ENCODE results near the gene CMTM8.

The CMTM8 gene

GRCh38 chr3:32322311-32322710, 83.8 kb downstream of the CMTM8 start:
- H3K9me3 ChIP-seq (ENCODE audit: low read length), result no peaks in the 10 kb centered on the region
- no peaks in the 10 kb centered on the region for H3K36me3 ChIP-seq (ENCODE audit: insufficient read depth, low read length)
- H3K27me3 ChIP-seq (ENCODE audit: insufficient read depth, low read length), result no peaks in the 10 kb centered on the region
- H3K4me1 ChIP-seq (ENCODE audit: insufficient read depth, low read length), result peaks cover 53% of the 10 kb centered on the region
- H3K4me3 ChIP-seq (ENCODE audit: low read length), result no peak overlapping the region
- no peak overlapping the region for H2AFZ ChIP-seq (ENCODE audit: low read depth, low read length)

- H3K4me3 ChIP-seq (ENCODE audit: low read length), result no peak overlapping the region
- no peak overlapping the region for H2AFZ ChIP-seq (ENCODE audit: low read depth, low read length)
- H3K9me3 ChIP-seq (ENCODE audit: low read length), result no peaks in the 10 kb centered on the region
- H3K4me1 ChIP-seq (ENCODE audit: insufficient read depth, low read length), result peaks cover 48% of the 10 kb centered on the region
- H3K36me3 ChIP-seq (ENCODE audit: insufficient read depth, low read length), result no peaks in the 10 kb centered on the region
- H3K27me3 ChIP-seq (ENCODE audit: insufficient read depth, low read length), result no peaks in the 10 kb centered on the region
These were observed 85.1 kb downstream of the CMTM8 start for GRCh38 chr3:32323604-32324003.

- no peaks in the 10 kb centered on the region for H3K27me3 ChIP-seq (ENCODE audit: insufficient read depth, low read length)
- H3K36me3 ChIP-seq (ENCODE audit: insufficient read depth, low read length), result no peaks in the 10 kb centered on the region
- no peak overlapping the region for H3K4me3 ChIP-seq (ENCODE audit: low read length)
- peaks cover 48% of the 10 kb centered on the region for H3K4me1 ChIP-seq (ENCODE audit: insufficient read depth, low read length)
- H3K9me3 ChIP-seq (ENCODE audit: low read length), result no peaks in the 10 kb centered on the region
- no peak overlapping the region for H2AFZ ChIP-seq (ENCODE audit: low read depth, low read length)
These were observed 86.7 kb downstream of the CMTM8 start for GRCh38 chr3:32325201-32325600.

GRCh38 chr3:32325927-32326326, 87.4 kb downstream of the CMTM8 start:
- Histone ChIP-seq H3K9me3 (ENCODE audit: low read length) (no peaks in the 10 kb centered on the region), H3K27me3 (ENCODE audit: insufficient read depth, low read length) (no peaks in the 10 kb centered on the region), H3K36me3 (ENCODE audit: insufficient read depth, low read length) (no peaks in the 10 kb centered on the region), H3K4me3 (ENCODE audit: low read length) (no peak overlapping the region), H3K4me1 (ENCODE audit: insufficient read depth, low read length) (peaks cover 42% of the 10 kb centered on the region), H2AFZ (ENCODE audit: low read depth, low read length) (no peak overlapping the region)

GRCh38 chr3:32326795-32327194, 88.3 kb downstream of the CMTM8 start:
- Histone ChIP-seq H3K4me3 (ENCODE audit: low read length) (no peak overlapping the region), H2AFZ (ENCODE audit: low read depth, low read length) (no peak overlapping the region), H3K27me3 (ENCODE audit: insufficient read depth, low read length) (no peaks in the 10 kb centered on the region), H3K36me3 (ENCODE audit: insufficient read depth, low read length) (no peaks in the 10 kb centered on the region), H3K9me3 (ENCODE audit: low read length) (no peaks in the 10 kb centered on the region), H3K4me1 (ENCODE audit: insufficient read depth, low read length) (peaks cover 33% of the 10 kb centered on the region)

GRCh38 chr3:32334675-32335074, 96.2 kb downstream of the CMTM8 start:
- Histone ChIP-seq H2AFZ (ENCODE audit: low read depth, low read length) (no peak overlapping the region), H3K9me3 (ENCODE audit: low read length) (no peaks in the 10 kb centered on the region), H3K36me3 (ENCODE audit: insufficient read depth, low read length) (no peaks in the 10 kb centered on the region), H3K27me3 (ENCODE audit: insufficient read depth, low read length) (no peaks in the 10 kb centered on the region), H3K4me1 (ENCODE audit: insufficient read depth, low read length) (no peaks in the 10 kb centered on the region), H3K4me3 (ENCODE audit: low read length) (no peak overlapping the region)

GRCh38 chr3:32335365-32336112, 97.1 kb downstream of the CMTM8 start:
- Histone ChIP-seq H3K4me3 (ENCODE audit: low read length) (no peak overlapping the region), H3K9me3 (ENCODE audit: low read length) (no peaks in the 10 kb centered on the region), H3K4me1 (ENCODE audit: insufficient read depth, low read length) (peaks cover 4% of the 10 kb centered on the region), H2AFZ (ENCODE audit: low read depth, low read length) (no peak overlapping the region), H3K36me3 (ENCODE audit: insufficient read depth, low read length) (no peaks in the 10 kb centered on the region), H3K27me3 (ENCODE audit: insufficient read depth, low read length) (no peaks in the 10 kb centered on the region)

GRCh38 chr3:32336113-32336498, 97.6 kb downstream of the CMTM8 start:
- H3K36me3 ChIP-seq (ENCODE audit: insufficient read depth, low read length), result no peaks in the 10 kb centered on the region
- H3K4me1 ChIP-seq (ENCODE audit: insufficient read depth, low read length), result peaks cover 9% of the 10 kb centered on the region
- H2AFZ ChIP-seq (ENCODE audit: low read depth, low read length), result no peak overlapping the region
- no peaks in the 10 kb centered on the region for H3K9me3 ChIP-seq (ENCODE audit: low read length)
- H3K4me3 ChIP-seq (ENCODE audit: low read length), result no peak overlapping the region
- H3K27me3 ChIP-seq (ENCODE audit: insufficient read depth, low read length), result no peaks in the 10 kb centered on the region

- H3K27me3 ChIP-seq (ENCODE audit: insufficient read depth, low read length), result no peaks in the 10 kb centered on the region
- H3K9me3 ChIP-seq (ENCODE audit: low read length), result no peaks in the 10 kb centered on the region
- H3K4me1 ChIP-seq (ENCODE audit: insufficient read depth, low read length), result peaks cover 9% of the 10 kb centered on the region
- H2AFZ ChIP-seq (ENCODE audit: low read depth, low read length), result no peak overlapping the region
- no peak overlapping the region for H3K4me3 ChIP-seq (ENCODE audit: low read length)
- H3K36me3 ChIP-seq (ENCODE audit: insufficient read depth, low read length), result no peaks in the 10 kb centered on the region
These were observed 99.0 kb downstream of the CMTM8 start for GRCh38 chr3:32337505-32337904.

- Histone ChIP-seq H2AFZ (ENCODE audit: low read depth, low read length) (no peak overlapping the region), H3K36me3 (ENCODE audit: insufficient read depth, low read length) (no peaks in the 10 kb centered on the region), H3K9me3 (ENCODE audit: low read length) (no peaks in the 10 kb centered on the region), H3K4me3 (ENCODE audit: low read length) (no peak overlapping the region), H3K27me3 (ENCODE audit: insufficient read depth, low read length) (no peaks in the 10 kb centered on the region), H3K4me1 (ENCODE audit: insufficient read depth, low read length) (peaks cover 9% of the 10 kb centered on the region)
These were observed 101.6 kb downstream of the CMTM8 start for GRCh38 chr3:32340039-32340438.

- H3K4me3 ChIP-seq (ENCODE audit: low read length), result no peak overlapping the region
- H3K36me3 ChIP-seq (ENCODE audit: insufficient read depth, low read length), result no peaks in the 10 kb centered on the region
- H3K9me3 ChIP-seq (ENCODE audit: low read length), result no peaks in the 10 kb centered on the region
- H2AFZ ChIP-seq (ENCODE audit: low read depth, low read length), result no peak overlapping the region
- peaks cover 9% of the 10 kb centered on the region for H3K4me1 ChIP-seq (ENCODE audit: insufficient read depth, low read length)
- H3K27me3 ChIP-seq (ENCODE audit: insufficient read depth, low read length), result no peaks in the 10 kb centered on the region
These were observed 102.3 kb downstream of the CMTM8 start for GRCh38 chr3:32340611-32341365.

- peak overlapping the region; percentile 67 for H2AFZ ChIP-seq (ENCODE audit: low read depth, low read length)
- H3K36me3 ChIP-seq (ENCODE audit: insufficient read depth, low read length), result no peaks in the 10 kb centered on the region
- peaks cover 12% of the 10 kb centered on the region for H3K4me1 ChIP-seq (ENCODE audit: insufficient read depth, low read length)
- no peaks in the 10 kb centered on the region for H3K9me3 ChIP-seq (ENCODE audit: low read length)
- H3K4me3 ChIP-seq (ENCODE audit: low read length), result peak overlapping the region; percentile 25
- no peaks in the 10 kb centered on the region for H3K27me3 ChIP-seq (ENCODE audit: insufficient read depth, low read length)
These were observed 109.1 kb downstream of the CMTM8 start for GRCh38 chr3:32347343-32348125.

GRCh38 chr3:32349184-32349583, 110.7 kb downstream of the CMTM8 start:
- Histone ChIP-seq H3K27me3 (ENCODE audit: insufficient read depth, low read length) (no peaks in the 10 kb centered on the region), H2AFZ (ENCODE audit: low read depth, low read length) (no peak overlapping the region), H3K36me3 (ENCODE audit: insufficient read depth, low read length) (no peaks in the 10 kb centered on the region), H3K4me1 (ENCODE audit: insufficient read depth, low read length) (peaks cover 21% of the 10 kb centered on the region), H3K9me3 (ENCODE audit: low read length) (no peaks in the 10 kb centered on the region), H3K4me3 (ENCODE audit: low read length) (no peak overlapping the region)

Data from neuron (in vitro differentiated cells).